Liver (tissue), 9 donors: Measurements from ENCODE around the gene ZNF649. TPM values are rescaled to one million over a fixed set of nuclear protein-coding genes. Genes with fewer than 3 reads are reported as not detected.

ENCODE experiments used
- DNase-seq: peaks from one replicate; pipeline ENCODE4 v3.0.0-alpha.2; 2017; ENCODE audit warnings: low spot score
- H3K27ac ChIP-seq, 2 donors: one replicate each; pipeline ENCODE4 v1.7.0; 2013; ENCODE audit warnings: inconsistent platforms in 2 of 2, low read length in 2 of 2, control low read depth in 1 of 2, low read depth in 1 of 2, mild to moderate bottlenecking in 1 of 2
- H3K27me3 ChIP-seq, 4 donors: one replicate each; pipeline versions ENCODE4 v1.6.1 to v1.7.0; 2013; ENCODE audit warnings: low read length in 3 of 4, inconsistent platforms in 1 of 4, mild to moderate bottlenecking in 1 of 4, moderate library complexity in 1 of 4; ENCODE audit not compliant: control insufficient read depth in 4 of 4, insufficient read depth in 4 of 4
- H3K36me3 ChIP-seq, 4 donors: one replicate each; pipeline versions ENCODE4 v1.6.1 to v1.7.0; 2013; ENCODE audit warnings: low read length in 3 of 4, mild to moderate bottlenecking in 3 of 4, low read depth in 1 of 4, moderate library complexity in 1 of 4; ENCODE audit not compliant: control insufficient read depth in 4 of 4, insufficient read depth in 3 of 4
- H3K4me1 ChIP-seq, 4 donors: one replicate each; pipeline versions ENCODE4 v1.6.1 to v1.7.0; 2013; ENCODE audit warnings: low read length in 3 of 4, mild to moderate bottlenecking in 3 of 4, moderate library complexity in 1 of 4; ENCODE audit not compliant: control insufficient read depth in 4 of 4, insufficient read depth in 4 of 4
- H3K4me3 ChIP-seq, 3 donors: one replicate each; pipeline versions ENCODE4 v1.6.1 to v1.7.0; 2013; ENCODE audit warnings: low read length in 3 of 3, control low read depth in 1 of 3, low read depth in 1 of 3, mild to moderate bottlenecking in 1 of 3
- H3K9ac ChIP-seq, 2 donors: one replicate each; pipeline ENCODE4 v1.7.0; 2013; ENCODE audit warnings: low read length in 2 of 2, mild to moderate bottlenecking in 2 of 2, moderate library complexity in 2 of 2, control low read depth in 1 of 2, low read depth in 1 of 2
- H3K9me3 ChIP-seq, 4 donors: one replicate each; pipeline versions ENCODE4 v1.6.1 to v1.7.0; 2013; ENCODE audit warnings: low read length in 3 of 4; ENCODE audit not compliant: control insufficient read depth in 4 of 4
- CTCF ChIP-seq: fragments of 150-350 bp; IDR thresholded peaks from 2 replicates; pipeline ENCODE4 v1.5.1; 2017; ENCODE audit warnings: improper control_type of control experiment, low read depth, low read length; ENCODE audit not compliant: missing input control
- EGR1 ChIP-seq, 2 donors: IDR thresholded peaks; 2 replicates each; pipeline ENCODE4 v1.6.1; 2016 to 2018; ENCODE audit warnings: antibody characterized with exemption in 2 of 2, low read depth in 2 of 2
- FOXA1 ChIP-seq: IDR thresholded peaks from 2 replicates; pipeline ENCODE4 v1.6.1; 2016; ENCODE audit warnings: antibody characterized with exemption
- FOXA2 ChIP-seq: IDR thresholded peaks from 2 replicates; pipeline ENCODE4 v1.6.1; 2016; ENCODE audit warnings: antibody characterized with exemption
- GABPA ChIP-seq, 2 donors: IDR thresholded peaks in 1 of 2; conservative IDR thresholded peaks in 1 of 2; 2 replicates each; pipeline ENCODE4 v1.6.1; 2016; ENCODE audit warnings: antibody characterized with exemption in 2 of 2, mild to moderate bottlenecking in 1 of 2, moderate library complexity in 1 of 2
- HNF4A ChIP-seq, 2 donors: conservative IDR thresholded peaks; 2 replicates each; pipeline ENCODE4 v1.6.1; 2016; ENCODE audit warnings: antibody characterized with exemption in 2 of 2, mild to moderate bottlenecking in 2 of 2
- HNF4G ChIP-seq: IDR thresholded peaks from 2 replicates; pipeline ENCODE4 v1.6.1; 2016; ENCODE audit warnings: antibody characterized with exemption
- JUND ChIP-seq, 2 donors: IDR thresholded peaks; 2 replicates each; pipeline ENCODE4 v1.6.1; 2016; ENCODE audit warnings: antibody characterized with exemption in 2 of 2
- NR2F2 ChIP-seq: IDR thresholded peaks from 2 replicates; pipeline ENCODE4 v1.6.1; 2016; ENCODE audit warnings: antibody characterized with exemption
- RAD21 ChIP-seq, 2 donors: IDR thresholded peaks; 2 replicates each; pipeline ENCODE4 v1.6.1; 2016; ENCODE audit warnings: antibody characterized with exemption in 2 of 2, mild to moderate bottlenecking in 2 of 2
- RXRA ChIP-seq, 2 donors: IDR thresholded peaks; 2 replicates each; pipeline ENCODE4 v1.6.1; 2017 to 2018; ENCODE audit warnings: antibody characterized with exemption in 2 of 2, mild to moderate bottlenecking in 1 of 2
- SP1 ChIP-seq: IDR thresholded peaks from 2 replicates; pipeline ENCODE4 v1.6.1; 2018; ENCODE audit warnings: antibody characterized with exemption, mild to moderate bottlenecking
- TAF1 ChIP-seq: conservative IDR thresholded peaks from 2 replicates; pipeline ENCODE4 v1.6.1; 2016; ENCODE audit warnings: antibody characterized with exemption, mild to moderate bottlenecking
- YY1 ChIP-seq: IDR thresholded peaks from 2 replicates; pipeline ENCODE4 v1.6.1; 2016; ENCODE audit warnings: antibody characterized with exemption, mild to moderate bottlenecking
- WGBS: extraction: QIAGEN DNeasy Blood & Tissue Kit; methylation state at CpG from one replicate; pipeline ENCODE4 v1.1.7; 2013; 5-methylcytosine and 5-hydroxymethylcytosine counted together
- polyA plus RNA-seq, 2 donors: library from polyadenylated mRNA; stranded (reverse) in 1 of 2; unstranded in 1 of 2; fragments of 200-250 nt in 1 of 2; fragments of >200 nt in 1 of 2; fragmentation: Nextera tagmentation in 1 of 2; extraction: Ambion mirVana in 1 of 2; gene quantifications; one replicate each; pipeline versions ENCODE4 v1.2.1 to v1.2.3, GENCODE V29; 2013 to 2015
- total RNA-seq, 2 donors: library from RNA; depleted of rRNA; stranded (reverse); fragments of >200 nt; gene quantifications; one replicate each; pipeline ENCODE4 v1.2.3, GENCODE V29; 2014
- TF ChIP-seq, protein P1 (sequence below): IDR thresholded peaks from 2 replicates; pipeline ENCODE4 v1.6.1; 2016; ENCODE audit warnings: antibody characterized with exemption
- TF ChIP-seq, protein P2 (sequence below): IDR thresholded peaks from 2 replicates; pipeline ENCODE4 v1.6.1; 2016; ENCODE audit warnings: antibody characterized with exemption
- TF ChIP-seq, protein P3 (sequence below): IDR thresholded peaks from 2 replicates; pipeline ENCODE4 v1.6.1; 2016; ENCODE audit warnings: antibody characterized with exemption, mild to moderate bottlenecking
- TF ChIP-seq, protein P4 (sequence below): IDR thresholded peaks from 2 replicates; pipeline ENCODE4 v1.6.1; 2016; ENCODE audit warnings: antibody characterized with exemption
- donor health status: healthy.
- donor health status: healthy.
- donor health status: healthy.
- donor health status: healthy.
- donor health status: healthy.

The ZNF649 gene
- total and polyA plus RNA-seq, 4 donors, result 0.83 to 5.0 (median 3.1) TPM

DNA sequence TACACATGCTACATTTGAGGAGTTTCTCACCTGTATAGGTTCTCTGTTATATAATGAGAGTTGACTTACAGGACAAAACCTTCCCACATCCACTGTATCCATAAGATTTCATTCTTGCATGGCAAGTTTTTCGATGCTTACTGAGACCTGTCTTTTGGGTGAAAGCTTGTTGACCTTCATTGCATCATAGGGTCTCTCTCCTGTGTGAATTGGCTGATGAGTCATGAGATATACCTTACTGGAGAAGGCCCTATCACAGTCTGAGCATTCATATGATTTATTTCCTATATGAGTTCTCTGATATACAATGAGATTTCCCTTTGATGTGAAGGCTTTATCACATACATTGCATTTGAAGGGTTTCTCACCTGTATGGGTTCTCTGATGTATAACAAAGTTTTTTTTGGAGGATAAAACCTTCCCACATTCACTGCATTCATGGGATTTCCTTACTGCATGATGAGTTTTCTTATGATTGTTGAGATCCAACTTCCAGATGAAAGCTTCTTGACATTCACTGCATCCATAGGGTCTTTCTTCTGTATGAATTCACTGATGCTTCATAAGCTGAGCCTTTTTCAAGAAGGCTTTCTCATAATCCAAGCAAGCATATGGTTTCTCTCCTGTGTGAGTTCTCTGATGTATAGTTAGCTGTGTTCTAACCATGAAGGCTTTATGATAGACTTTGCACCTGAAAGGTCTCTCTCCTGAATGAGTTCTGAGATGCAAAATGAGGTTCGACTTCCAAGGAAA lies 42.8 kb downstream of the ZNF649 start:
- TF ChIP-seq, protein P1, sequence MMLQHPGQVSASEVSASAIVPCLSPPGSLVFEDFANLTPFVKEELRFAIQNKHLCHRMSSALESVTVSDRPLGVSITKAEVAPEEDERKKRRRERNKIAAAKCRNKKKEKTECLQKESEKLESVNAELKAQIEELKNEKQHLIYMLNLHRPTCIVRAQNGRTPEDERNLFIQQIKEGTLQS, result no peak
- no peak for TF ChIP-seq YY1
- TF ChIP-seq FOXA1, result no peak
- TF ChIP-seq, protein P2, sequence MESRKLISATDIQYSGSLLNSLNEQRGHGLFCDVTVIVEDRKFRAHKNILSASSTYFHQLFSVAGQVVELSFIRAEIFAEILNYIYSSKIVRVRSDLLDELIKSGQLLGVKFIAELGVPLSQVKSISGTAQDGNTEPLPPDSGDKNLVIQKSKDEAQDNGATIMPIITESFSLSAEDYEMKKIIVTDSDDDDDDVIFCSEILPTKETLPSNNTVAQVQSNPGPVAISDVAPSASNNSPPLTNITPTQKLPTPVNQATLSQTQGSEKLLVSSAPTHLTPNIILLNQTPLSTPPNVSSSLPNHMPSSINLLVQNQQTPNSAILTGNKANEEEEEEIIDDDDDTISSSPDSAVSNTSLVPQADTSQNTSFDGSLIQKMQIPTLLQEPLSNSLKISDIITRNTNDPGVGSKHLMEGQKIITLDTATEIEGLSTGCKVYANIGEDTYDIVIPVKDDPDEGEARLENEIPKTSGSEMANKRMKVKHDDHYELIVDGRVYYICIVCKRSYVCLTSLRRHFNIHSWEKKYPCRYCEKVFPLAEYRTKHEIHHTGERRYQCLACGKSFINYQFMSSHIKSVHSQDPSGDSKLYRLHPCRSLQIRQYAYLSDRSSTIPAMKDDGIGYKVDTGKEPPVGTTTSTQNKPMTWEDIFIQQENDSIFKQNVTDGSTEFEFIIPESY, result no peak
- TF ChIP-seq, protein P3, sequence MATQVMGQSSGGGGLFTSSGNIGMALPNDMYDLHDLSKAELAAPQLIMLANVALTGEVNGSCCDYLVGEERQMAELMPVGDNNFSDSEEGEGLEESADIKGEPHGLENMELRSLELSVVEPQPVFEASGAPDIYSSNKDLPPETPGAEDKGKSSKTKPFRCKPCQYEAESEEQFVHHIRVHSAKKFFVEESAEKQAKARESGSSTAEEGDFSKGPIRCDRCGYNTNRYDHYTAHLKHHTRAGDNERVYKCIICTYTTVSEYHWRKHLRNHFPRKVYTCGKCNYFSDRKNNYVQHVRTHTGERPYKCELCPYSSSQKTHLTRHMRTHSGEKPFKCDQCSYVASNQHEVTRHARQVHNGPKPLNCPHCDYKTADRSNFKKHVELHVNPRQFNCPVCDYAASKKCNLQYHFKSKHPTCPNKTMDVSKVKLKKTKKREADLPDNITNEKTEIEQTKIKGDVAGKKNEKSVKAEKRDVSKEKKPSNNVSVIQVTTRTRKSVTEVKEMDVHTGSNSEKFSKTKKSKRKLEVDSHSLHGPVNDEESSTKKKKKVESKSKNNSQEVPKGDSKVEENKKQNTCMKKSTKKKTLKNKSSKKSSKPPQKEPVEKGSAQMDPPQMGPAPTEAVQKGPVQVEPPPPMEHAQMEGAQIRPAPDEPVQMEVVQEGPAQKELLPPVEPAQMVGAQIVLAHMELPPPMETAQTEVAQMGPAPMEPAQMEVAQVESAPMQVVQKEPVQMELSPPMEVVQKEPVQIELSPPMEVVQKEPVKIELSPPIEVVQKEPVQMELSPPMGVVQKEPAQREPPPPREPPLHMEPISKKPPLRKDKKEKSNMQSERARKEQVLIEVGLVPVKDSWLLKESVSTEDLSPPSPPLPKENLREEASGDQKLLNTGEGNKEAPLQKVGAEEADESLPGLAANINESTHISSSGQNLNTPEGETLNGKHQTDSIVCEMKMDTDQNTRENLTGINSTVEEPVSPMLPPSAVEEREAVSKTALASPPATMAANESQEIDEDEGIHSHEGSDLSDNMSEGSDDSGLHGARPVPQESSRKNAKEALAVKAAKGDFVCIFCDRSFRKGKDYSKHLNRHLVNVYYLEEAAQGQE, result no peak
- TF ChIP-seq FOXA2, result no peak
- TF ChIP-seq NR2F2, result no peak
- no peak for TF ChIP-seq GABPA (IDR thresholded peaks at IDR 0.05 in 1 of 2, conservative IDR thresholded peaks at IDR 0.05 in 1 of 2)
- TF ChIP-seq HNF4A (conservative IDR thresholded peaks at IDR 0.05), result no peak
- TF ChIP-seq CTCF, result no peak
- TF ChIP-seq TAF1, result no peak
- TF ChIP-seq RXRA (IDR thresholded peaks at IDR 0.05), result no peak
- TF ChIP-seq JUND (IDR thresholded peaks at IDR 0.05), result no peak
- TF ChIP-seq SP1, result no peak
- TF ChIP-seq EGR1 (IDR thresholded peaks at IDR 0.05; ENCODE audit: low read depth in 2 of 2), result no peak
- TF ChIP-seq, protein P4, sequence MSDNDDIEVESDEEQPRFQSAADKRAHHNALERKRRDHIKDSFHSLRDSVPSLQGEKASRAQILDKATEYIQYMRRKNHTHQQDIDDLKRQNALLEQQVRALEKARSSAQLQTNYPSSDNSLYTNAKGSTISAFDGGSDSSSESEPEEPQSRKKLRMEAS, result no peak
- TF ChIP-seq HNF4G, result no peak
- TF ChIP-seq RAD21 (IDR thresholded peaks at IDR 0.05), result no peak
- 95% methylated on average over 2 of the region's 2 CpGs for WGBS
- Histone ChIP-seq H3K4me3 (peak overlapping the region in 2 of 3 donors; percentile 48 to 66), H3K9me3 (peaks cover 46 to 90% (median 67%) of the 10 kb centered on the region in 4 donors), H3K4me1 (no peaks in the 10 kb centered on the region), H3K27ac (no peak overlapping the region), H3K36me3 (peaks cover 0 to 14% (median under 1%) of the 10 kb centered on the region in 4 donors), H3K9ac (no peak overlapping the region), H3K27me3 (no peaks in the 10 kb centered on the region)
- DNase-seq, result no peak

Other genes starting within 250 kb of the ZNF649 start
- gene SPACA6, start 211.7 kb downstream of the ZNF649 start, total RNA-seq, result 1 to 10 TPM; 1.5 to 2.5 TPM
- 1 to 10 TPM in 1 of 2 donors, under 1 TPM in 1; 0.92 to 1.2 TPM for gene SPACA6, start 211.7 kb downstream of the ZNF649 start, polyA plus RNA-seq
- under 1 TPM in 1 of 2 donors, not detected in 1; 0.05 TPM for gene HAS1, start 181.0 kb downstream of the ZNF649 start, total RNA-seq
- under 1 TPM in 1 of 2 donors, not detected in 1; 0.07 TPM for gene HAS1, start 181.0 kb downstream of the ZNF649 start, polyA plus RNA-seq
- 10 to 100 TPM in 1 of 2 donors, 1 to 10 TPM in 1; 9.9 to 17.0 TPM for gene FPR1, start 153.1 kb downstream of the ZNF649 start, total RNA-seq
- gene FPR1, start 153.1 kb downstream of the ZNF649 start, polyA plus RNA-seq, result 1 to 10 TPM; 2.7 to 6.3 TPM
- 1 to 10 TPM; 3.8 to 4.1 TPM for gene FPR2, start 143.8 kb downstream of the ZNF649 start, total RNA-seq
- under 1 TPM; 0.15 to 0.89 TPM for gene FPR2, start 143.8 kb downstream of the ZNF649 start, polyA plus RNA-seq
- gene FPR3, start 109.9 kb downstream of the ZNF649 start, total RNA-seq, result 1 to 10 TPM; 3.6 to 7.8 TPM
- 1 to 10 TPM; 1.0 to 4.5 TPM for gene FPR3, start 109.9 kb downstream of the ZNF649 start, polyA plus RNA-seq
- 1 to 10 TPM; 3.1 to 5.4 TPM for gene ZNF577, start 17.1 kb downstream of the ZNF649 start, total RNA-seq
- gene ZNF577, start 17.1 kb downstream of the ZNF649 start, polyA plus RNA-seq, result 1 to 10 TPM; 2.0 to 2.6 TPM
- gene ZNF613, start 22.5 kb upstream of the ZNF649 start, total RNA-seq, result 1 to 10 TPM; 2.6 to 2.8 TPM
- 1 to 10 TPM; 1.1 to 1.3 TPM for gene ZNF613, start 22.5 kb upstream of the ZNF649 start, polyA plus RNA-seq
- 1 to 10 TPM; 3.7 to 4.9 TPM for gene ZNF350, start 81.8 kb upstream of the ZNF649 start, total RNA-seq
- gene ZNF350, start 81.8 kb upstream of the ZNF649 start, polyA plus RNA-seq, result 1 to 10 TPM; 2.1 to 3.6 TPM
- 1 to 10 TPM; 3.6 to 6.2 TPM for gene ZNF615, start 103.2 kb upstream of the ZNF649 start, total RNA-seq
- 1 to 10 TPM; 1.7 to 2.1 TPM for gene ZNF615, start 103.2 kb upstream of the ZNF649 start, polyA plus RNA-seq
- gene ZNF614, start 123.4 kb upstream of the ZNF649 start, total RNA-seq, result 1 to 10 TPM; 2.2 to 4.7 TPM
- 1 to 10 TPM; 1.1 TPM for gene ZNF614, start 123.4 kb upstream of the ZNF649 start, polyA plus RNA-seq
- 1 to 10 TPM; 2.8 to 4.8 TPM for gene ZNF432, start 143.8 kb upstream of the ZNF649 start, total RNA-seq
- gene ZNF432, start 143.8 kb upstream of the ZNF649 start, polyA plus RNA-seq, result under 1 TPM; 0.83 to 0.99 TPM
- gene ZNF841, start 190.7 kb upstream of the ZNF649 start, total RNA-seq, result 10 to 100 TPM in 1 of 2 donors, 1 to 10 TPM in 1; 5.9 to 11.1 TPM
- 1 to 10 TPM in 1 of 2 donors, under 1 TPM in 1; 0.86 to 2.5 TPM for gene ZNF841, start 190.7 kb upstream of the ZNF649 start, polyA plus RNA-seq
- gene ZNF616, start 234.9 kb upstream of the ZNF649 start, total RNA-seq, result 1 to 10 TPM; 4.1 TPM
- gene ZNF616, start 234.9 kb upstream of the ZNF649 start, polyA plus RNA-seq, result 1 to 10 TPM; 1.5 to 3.0 TPM